IMR-90 (cell line): ENCODE measurements around the gene MBTD1. TPM values are rescaled to one million over a fixed set of nuclear protein-coding genes. Genes with fewer than 3 reads are reported as not detected.

Source experiments
- ATAC-seq: fragments of 200-7000 bp; cut with Tn5 transposase; 2 replicates; pipeline ENCODE4 v1.9.1; 2020; ENCODE audit warnings: low read depth, mild to moderate bottlenecking, moderate library complexity
- BruUV-seq: library from RNA; stranded (reverse); fragments of 400-500 nt; replicated peaks from 2 replicates; lab custom pipeline; 2021; lab: Mats Ljungman, UMichigan
- CTCF ChIA-PET: fragments of 300-600 bp; formaldehyde crosslinking; extraction: SDS; loops from one replicate; lab custom pipeline; 2021; ENCODE audit warnings: antibody characterized with exemption; lab: Yijun Ruan, JAX
- POLR2A ChIA-PET: fragments of 300-600 bp; sonication (Branson Sonifier 250); formaldehyde crosslinking; loops from one replicate; lab custom pipeline; 2022; ENCODE audit warnings: antibody characterized with exemption; ENCODE audit not compliant: unreplicated experiment; lab: Charles Lee
- DNase-seq: peaks from one replicate; pipeline ENCODE4 v3.0.0; 2013
- H2AFZ ChIP-seq: replicated peaks from 2 replicates; pipeline ENCODE3; 2013; ENCODE audit warnings: low read length, mild to moderate bottlenecking; ENCODE audit not compliant: poor library complexity
- H2AK5ac ChIP-seq: 2 replicates; pipeline ENCODE4 v1.6.1; 2013; ENCODE audit warnings: low read depth, low read length, inconsistent platforms
- H2AK9ac ChIP-seq: replicated peaks from 2 replicates; pipeline ENCODE3; 2013; ENCODE audit warnings: mild to moderate bottlenecking, low read depth, low read length, moderate library complexity; ENCODE audit not compliant: poor library complexity
- H2BK120ac ChIP-seq: 2 replicates; pipeline ENCODE4 v1.6.1; 2013; ENCODE audit warnings: low read depth, low read length, inconsistent platforms
- H2BK15ac ChIP-seq: 3 replicates; pipeline ENCODE4 v1.6.1; 2013; ENCODE audit warnings: low read depth, low read length, inconsistent platforms
- H2BK20ac ChIP-seq: 2 replicates; pipeline ENCODE4 v1.6.1; 2013; ENCODE audit warnings: low read depth, mild to moderate bottlenecking, inconsistent platforms, low read length, moderate library complexity
- H2BK5ac ChIP-seq: 2 replicates; pipeline ENCODE4 v1.6.1; 2013; ENCODE audit warnings: mild to moderate bottlenecking, low read depth, low read length, inconsistent platforms; ENCODE audit not compliant: poor library complexity, severe bottlenecking
- H3K14ac ChIP-seq: replicated peaks from 2 replicates; pipeline ENCODE4 v1.6.1; 2013; ENCODE audit warnings: low read depth, low read length, inconsistent platforms
- H3K18ac ChIP-seq: 2 replicates; pipeline ENCODE4 v1.6.1; 2013; ENCODE audit warnings: low read depth, low read length, control low read depth
- H3K23ac ChIP-seq: 2 replicates; pipeline ENCODE4 v1.6.1; 2013; ENCODE audit warnings: low read depth, low read length, inconsistent platforms
- H3K27ac ChIP-seq: 2 replicates; pipeline ENCODE4 v1.5.1; 2013; ENCODE audit warnings: mild to moderate bottlenecking, control low read depth, low read length; ENCODE audit not compliant: insufficient read depth
- H3K27me3 ChIP-seq: 2 replicates; pipeline ENCODE4 v1.6.1; 2013; ENCODE audit warnings: low read length; ENCODE audit not compliant: control insufficient read depth, insufficient read depth
- H3K36me3 ChIP-seq: 2 replicates; pipeline ENCODE4 v1.6.1; 2013; ENCODE audit warnings: low read length, mixed read lengths; ENCODE audit not compliant: control insufficient read depth, insufficient read depth
- H3K4ac ChIP-seq: 2 replicates; pipeline ENCODE4 v1.6.1; 2013; ENCODE audit warnings: low read depth, low read length, inconsistent platforms
- H3K4me1 ChIP-seq: 2 replicates; pipeline ENCODE4 v1.6.1; 2013; ENCODE audit warnings: low read length, mixed read lengths; ENCODE audit not compliant: control insufficient read depth, insufficient read depth
- H3K4me2 ChIP-seq: 2 replicates; pipeline ENCODE4 v1.6.1; 2013; ENCODE audit warnings: low read depth, mild to moderate bottlenecking, control low read depth, low read length, moderate library complexity
- H3K4me3 ChIP-seq: 2 replicates; pipeline ENCODE4 v1.5.1; 2013; ENCODE audit warnings: low read depth, mild to moderate bottlenecking, control low read depth, low read length, moderate library complexity; ENCODE audit not compliant: insufficient read depth
- H3K56ac ChIP-seq: 2 replicates; pipeline ENCODE4 v1.6.1; 2013; ENCODE audit warnings: low read length, inconsistent platforms; ENCODE audit not compliant: insufficient read depth; ENCODE audit errors: extremely low read depth
- H3K79me1 ChIP-seq, 2 experiments: 2 replicates each; pipeline ENCODE4 v1.6.1; 2013; ENCODE audit warnings: low read length in 2 of 2, inconsistent platforms in 1 of 2, low read depth in 1 of 2
- H3K9ac ChIP-seq: 2 replicates; pipeline ENCODE4 v1.6.1; 2013; ENCODE audit warnings: low read depth, low read length, control low read depth
- H3K9me1 ChIP-seq: 2 replicates; pipeline ENCODE4 v1.6.1; 2013; ENCODE audit warnings: low read length, inconsistent platforms; ENCODE audit not compliant: insufficient read depth
- H3K9me3 ChIP-seq: 2 replicates; pipeline ENCODE4 v1.6.1; 2013; ENCODE audit warnings: low read length; ENCODE audit not compliant: control insufficient read depth, insufficient read depth
- H4K20me1 ChIP-seq: 2 replicates; pipeline ENCODE4 v1.6.1; 2013; ENCODE audit warnings: low read length, inconsistent platforms; ENCODE audit not compliant: insufficient read depth
- H4K5ac ChIP-seq: 2 replicates; pipeline ENCODE4 v1.6.1; 2013; ENCODE audit warnings: mild to moderate bottlenecking, low read depth, low read length, control low read depth
- H4K8ac ChIP-seq, 2 experiments: 2 replicates each; pipeline ENCODE4 v1.6.1; 2013; ENCODE audit warnings: low read depth in 2 of 2, low read length in 2 of 2, control low read depth in 1 of 2, inconsistent platforms in 1 of 2
- H4K91ac ChIP-seq: 2 replicates; pipeline ENCODE4 v1.6.1; 2013; ENCODE audit warnings: low read depth, low read length, inconsistent platforms; ENCODE audit not compliant: insufficient read depth
- CEBPB ChIP-seq: IDR thresholded peaks from 2 replicates; pipeline ENCODE4 v1.6.1; 2012; ENCODE audit warnings: low read depth, low read length, improper control_type of control experiment
- MXI1 ChIP-seq: IDR thresholded peaks from 2 replicates; pipeline ENCODE4 v1.6.1; 2012; ENCODE audit warnings: low read depth, mild to moderate bottlenecking, low read length, moderate library complexity, borderline replicate concordance
- NFE2L2 ChIP-seq: fragments of 150-350 bp; IDR thresholded peaks from 2 replicates; pipeline ENCODE4 v1.6.1; 2016; ENCODE audit warnings: low read depth, mild to moderate bottlenecking, low read length
- RAD21 ChIP-seq: IDR thresholded peaks from 2 replicates; pipeline ENCODE4 v1.6.1; 2012; ENCODE audit warnings: low read length, improper control_type of control experiment
- RFX5 ChIP-seq: IDR thresholded peaks from 2 replicates; pipeline ENCODE4 v1.8.0; 2012; ENCODE audit warnings: low read depth, mild to moderate bottlenecking, low read length, moderate library complexity
- WGBS, 2 experiments: methylation state at CpG; one replicate each; pipeline versions ENCODE4 v1.1.5 to v1.1.7; 2013; ENCODE audit warnings: missing lambda C conversion rate in 2 of 2; ENCODE audit not compliant: insufficient read length in 1 of 2; ENCODE audit errors: extremely low coverage in 2 of 2; 5-methylcytosine and 5-hydroxymethylcytosine counted together
- dilution Hi-C: fragments of 300-500 bp; cut with HindIII; formaldehyde crosslinking; loops from one replicate; pipeline ENCODE4 v1.14.3; 2018; ENCODE audit warnings: low sequenced_read_pairs; ENCODE audit not compliant: unreplicated experiment
- in situ Hi-C: fragments of 300-500 bp; cut with MboI; formaldehyde crosslinking; loops from 3 replicates; pipeline ENCODE4 v1.14.3; 2019; ENCODE audit warnings: low sequenced_read_pairs, inconsistent platforms, mixed read lengths
- intact Hi-C: fragments of 100-400 bp; cut with micrococcal nuclease; formaldehyde crosslinking; loops from 2 replicates; pipeline ENCODE4 v1.10.0; 2022
- polyA plus RNA-seq, 3 experiments: library from polyadenylated mRNA; depleted of rRNA; stranded (reverse); fragments of >200 nt; gene quantifications; 2 replicates each; pipeline ENCODE4 v1.2.3, GENCODE V29; 2012; ENCODE audit warnings: low replicate concordance in 1 of 3
- total RNA-seq: library from RNA; depleted of rRNA; stranded (reverse); fragments of >200 nt; gene quantifications from 2 replicates; pipeline ENCODE4 v1.2.3, GENCODE V29; 2012
- TF ChIP-seq, protein P1 (sequence below): fragments of 150-350 bp; IDR thresholded peaks from 2 replicates; pipeline ENCODE4 v1.6.1; 2016; ENCODE audit warnings: low read depth, mild to moderate bottlenecking, low read length, moderate library complexity, borderline replicate concordance

The MBTD1 gene
- total and polyA plus RNA-seq, 2 of the 4 experiments (the other 2 are of a cell fraction): 3.2 to 5.6 TPM

GRCh38 chr17:51257150-51258081, 2.4 kb downstream of the MBTD1 start:
- H4K8ac ChIP-seq: no peak overlapping the region
- no peak overlapping the region for H3K27ac ChIP-seq
- H4K5ac ChIP-seq: no peak overlapping the region
- no peak overlapping the region for H3K18ac ChIP-seq
- H3K79me1 ChIP-seq: peaks cover 9 to 42% of the 10 kb centered on the region in 2 experiments; a peak in 3 of 4 replicates
- H2BK15ac ChIP-seq: no peak overlapping the region
- H3K4me3 ChIP-seq: no peak overlapping the region
- H3K9me1 ChIP-seq: peaks cover 2% of the 10 kb centered on the region
- peaks cover 5% of the 10 kb centered on the region for H3K36me3 ChIP-seq
- H2BK5ac ChIP-seq: no peak overlapping the region
- no peak overlapping the region for H2AK9ac ChIP-seq
- ATAC-seq (no peak), DNase-seq (no peak)
- in situ Hi-C loops (no loop called here), intact Hi-C loops (loop anchor here (5.0 kb wide), 1 partner anchor 40 kb away; no protein-coding TSS in a partner anchor), dilution Hi-C loops (no loop called here)
- H4K91ac ChIP-seq: no peak overlapping the region
- H2AK5ac ChIP-seq: no peak overlapping the region
- no peak overlapping the region for H2AFZ ChIP-seq
- no peak overlapping the region for H3K14ac ChIP-seq
- no peaks in the 10 kb centered on the region; the same call in 1 of the 2 replicates for H3K4me1 ChIP-seq
- CTCF ChIA-PET: interaction anchor here (0.6 kb wide), 1 partner anchor 24 kb away, joined by 3 read pairs; no protein-coding TSS in a partner anchor
- no CpG with 5 or more reads among the region's 3 CpGs for WGBS, 2 experiments
- H4K20me1 ChIP-seq: peaks cover 29% of the 10 kb centered on the region
- no peak overlapping the region for H3K4ac ChIP-seq
- peak; percentile 74; the same call in 1 of the 2 replicates for TF ChIP-seq CEBPB
- no peak for TF ChIP-seq NFE2L2
- TF ChIP-seq MXI1: no peak
- TF ChIP-seq RAD21: no peak
- TF ChIP-seq, protein P1, sequence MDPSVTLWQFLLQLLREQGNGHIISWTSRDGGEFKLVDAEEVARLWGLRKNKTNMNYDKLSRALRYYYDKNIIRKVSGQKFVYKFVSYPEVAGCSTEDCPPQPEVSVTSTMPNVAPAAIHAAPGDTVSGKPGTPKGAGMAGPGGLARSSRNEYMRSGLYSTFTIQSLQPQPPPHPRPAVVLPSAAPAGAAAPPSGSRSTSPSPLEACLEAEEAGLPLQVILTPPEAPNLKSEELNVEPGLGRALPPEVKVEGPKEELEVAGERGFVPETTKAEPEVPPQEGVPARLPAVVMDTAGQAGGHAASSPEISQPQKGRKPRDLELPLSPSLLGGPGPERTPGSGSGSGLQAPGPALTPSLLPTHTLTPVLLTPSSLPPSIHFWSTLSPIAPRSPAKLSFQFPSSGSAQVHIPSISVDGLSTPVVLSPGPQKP: no peak
- TF ChIP-seq RFX5: no peak
- no peak overlapping the region for H3K4me2 ChIP-seq
- H2BK120ac ChIP-seq: no peak overlapping the region
- no TSS peak for BruUV-seq
- H3K9me3 ChIP-seq: no peaks in the 10 kb centered on the region
- H3K27me3 ChIP-seq: no peaks in the 10 kb centered on the region
- no peak overlapping the region for H3K23ac ChIP-seq
- H2BK20ac ChIP-seq: no peak overlapping the region
- H3K56ac ChIP-seq: no peak overlapping the region
- POLR2A ChIA-PET: no interaction called here
- H3K9ac ChIP-seq: no peak overlapping the region
